HAP-1 (cell line): ENCODE results near the gene PBX1.

ENCODE experiments used
- DNase-seq, 2 experiments: peaks; one replicate each; pipeline ENCODE4 v3.0.0-alpha.2; 2016 to 2020; ENCODE audit warnings: low spot score in 2 of 2
- H3K27me3 ChIP-seq: fragments of 250-450 bp; sonication (Bioruptor Pico); 2 replicates; pipeline ENCODE4 v1.5.1; 2020; ENCODE audit warnings: low read depth, mild to moderate bottlenecking, moderate library complexity
- H3K36me3 ChIP-seq: fragments of 250-450 bp; sonication (Bioruptor Pico); replicated peaks from 2 replicates; pipeline ENCODE4 v1.5.1; 2020; ENCODE audit warnings: mild to moderate bottlenecking
- H3K4me1 ChIP-seq: fragments of 250-450 bp; sonication (Bioruptor Pico); 2 replicates; pipeline ENCODE4 v1.5.1; 2020; ENCODE audit warnings: mild to moderate bottlenecking
- H3K4me3 ChIP-seq: fragments of 250-450 bp; sonication (Bioruptor Pico); 2 replicates; pipeline ENCODE4 v1.5.1; 2020; ENCODE audit warnings: mild to moderate bottlenecking, moderate library complexity
- H3K9me3 ChIP-seq: fragments of 250-450 bp; sonication (Bioruptor Pico); 2 replicates; pipeline ENCODE4 v1.5.1; 2020; ENCODE audit warnings: mild to moderate bottlenecking, moderate library complexity
- in situ Hi-C: fragments of 300-500 bp; cut with MboI; formaldehyde crosslinking; loops from 3 replicates; pipeline ENCODE4 v1.14.3; 2020; ENCODE audit warnings: low sequenced_read_pairs, inconsistent platforms, mixed read lengths

The PBX1 gene

DNA sequence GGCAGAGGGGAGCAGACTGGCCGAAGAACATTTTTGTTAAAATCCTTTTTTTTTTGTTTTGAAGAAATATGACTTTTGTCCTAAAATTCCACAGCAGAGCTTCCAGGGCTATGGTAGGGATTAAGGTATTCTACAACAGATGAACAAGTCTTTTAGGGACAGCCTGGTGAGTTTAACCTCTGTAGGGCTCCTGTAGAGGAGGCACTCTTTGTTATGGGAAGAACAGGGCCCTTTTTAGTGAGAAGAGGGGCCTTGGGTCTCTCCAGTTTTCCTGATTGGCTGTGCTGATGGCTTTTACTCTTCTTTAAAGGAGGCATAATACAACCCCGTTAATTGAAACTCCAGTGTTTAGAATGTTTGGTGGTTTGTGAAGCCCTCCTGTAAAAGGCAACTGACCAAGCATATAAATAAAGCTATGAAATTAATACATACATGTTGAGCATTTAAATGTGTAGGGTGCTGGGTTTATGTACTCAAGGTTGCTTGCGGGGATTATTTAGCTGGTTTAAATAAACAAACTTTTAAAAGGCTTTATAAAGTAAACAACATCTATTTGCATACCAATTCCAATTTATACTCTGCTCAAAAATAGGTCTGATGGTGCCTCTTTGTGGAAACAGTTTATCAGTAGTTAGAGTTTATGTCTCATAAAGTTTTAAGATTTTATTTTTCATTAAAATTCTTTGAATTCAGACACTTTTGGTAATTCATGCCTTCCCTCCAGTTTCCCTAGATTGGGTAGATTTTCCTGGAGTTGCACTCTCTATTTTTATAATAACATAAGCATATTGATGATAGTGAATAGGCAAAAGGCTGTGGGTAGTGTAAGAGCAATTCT, 46.5 kb downstream of the PBX1 start:
- Histone ChIP-seq H3K9me3 (no peaks in the 10 kb centered on the region), H3K4me1 (peaks cover 23% of the 10 kb centered on the region), H3K36me3 (no peaks in the 10 kb centered on the region), H3K4me3 (no peak overlapping the region), H3K27me3 (no peaks in the 10 kb centered on the region)
- in situ Hi-C loops = no loop called here
- DNase-seq = no peak

DNA sequence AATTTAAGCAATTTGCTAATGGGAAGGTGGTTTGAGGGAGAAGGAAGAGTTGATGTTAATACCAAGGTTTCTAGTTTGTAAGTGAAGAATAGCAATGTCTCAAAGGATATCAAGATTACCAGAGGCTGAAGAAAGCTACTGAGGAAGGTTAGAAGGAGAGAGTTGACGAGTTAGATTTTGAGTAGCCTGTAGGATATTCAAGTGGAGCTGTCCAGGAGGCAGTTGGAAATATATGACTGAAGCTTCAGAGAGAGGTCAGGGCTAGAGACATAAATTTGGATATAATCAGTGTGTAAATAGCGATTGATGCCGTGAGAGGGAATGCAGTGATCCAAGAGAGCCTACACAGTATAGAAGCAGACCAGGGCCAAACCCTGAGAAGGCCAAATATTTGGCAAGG, 48.4 kb downstream of the PBX1 start:
- in situ Hi-C loops = no loop called here
- DNase-seq = no peak
- H3K4me1 ChIP-seq = peaks cover 24% of the 10 kb centered on the region

DNA sequence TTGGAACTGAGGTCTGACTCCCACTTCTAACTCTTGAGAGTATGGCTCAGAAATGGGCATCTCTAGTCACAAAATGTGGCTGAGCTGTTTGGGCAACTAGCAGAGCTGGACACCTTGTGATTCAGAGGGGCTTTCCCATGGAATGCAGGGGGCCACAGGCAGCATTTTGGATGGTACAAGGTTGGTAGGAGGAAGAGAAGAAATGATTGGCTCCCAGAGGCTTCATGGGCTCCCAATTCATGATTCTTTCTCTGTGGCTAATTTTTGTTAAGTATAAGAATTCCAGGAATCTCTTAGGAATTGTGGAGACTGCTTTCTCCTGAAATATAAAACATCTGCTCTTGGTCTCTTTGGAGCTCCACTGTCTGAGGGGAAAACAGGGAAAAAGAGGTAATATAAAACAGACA, 49.7 kb downstream of the PBX1 start:
- no peak for DNase-seq
- Histone ChIP-seq H3K9me3 (no peaks in the 10 kb centered on the region), H3K4me1 (peaks cover 26% of the 10 kb centered on the region), H3K27me3 (no peaks in the 10 kb centered on the region), H3K36me3 (no peaks in the 10 kb centered on the region), H3K4me3 (no peak overlapping the region)
- in situ Hi-C loops = no loop called here

More for the DNA sequence above, 48.4 kb downstream of the PBX1 start:
- no peak overlapping the region for H3K4me3 ChIP-seq
- H3K27me3 ChIP-seq = no peaks in the 10 kb centered on the region
- H3K9me3 ChIP-seq = no peaks in the 10 kb centered on the region
- no peaks in the 10 kb centered on the region for H3K36me3 ChIP-seq

DNA sequence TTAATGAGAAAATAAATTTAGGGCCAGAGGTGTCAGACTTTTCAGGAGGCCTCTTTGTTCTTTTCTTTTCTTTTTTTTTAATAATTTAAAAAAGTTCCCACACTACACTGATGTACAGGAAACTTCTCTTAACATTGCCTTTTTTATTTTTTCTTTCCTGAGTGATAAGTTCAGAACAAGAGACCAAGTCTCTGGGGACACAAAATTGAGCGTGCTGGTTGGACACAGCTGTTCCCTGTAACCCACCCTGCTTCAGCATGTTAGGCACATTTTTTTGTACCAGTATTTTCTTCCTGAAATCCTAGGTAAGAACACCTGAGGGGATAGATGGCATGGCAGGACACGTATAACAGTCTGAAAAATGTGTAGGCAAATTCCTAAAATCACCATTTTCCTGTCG, 50.1 kb downstream of the PBX1 start:
- no peaks in the 10 kb centered on the region for H3K9me3 ChIP-seq
- DNase-seq = no peak
- no peaks in the 10 kb centered on the region for H3K36me3 ChIP-seq
- H3K27me3 ChIP-seq = no peaks in the 10 kb centered on the region
- no peak overlapping the region for H3K4me3 ChIP-seq
- in situ Hi-C loops = no loop called here
- peaks cover 26% of the 10 kb centered on the region for H3K4me1 ChIP-seq

DNA sequence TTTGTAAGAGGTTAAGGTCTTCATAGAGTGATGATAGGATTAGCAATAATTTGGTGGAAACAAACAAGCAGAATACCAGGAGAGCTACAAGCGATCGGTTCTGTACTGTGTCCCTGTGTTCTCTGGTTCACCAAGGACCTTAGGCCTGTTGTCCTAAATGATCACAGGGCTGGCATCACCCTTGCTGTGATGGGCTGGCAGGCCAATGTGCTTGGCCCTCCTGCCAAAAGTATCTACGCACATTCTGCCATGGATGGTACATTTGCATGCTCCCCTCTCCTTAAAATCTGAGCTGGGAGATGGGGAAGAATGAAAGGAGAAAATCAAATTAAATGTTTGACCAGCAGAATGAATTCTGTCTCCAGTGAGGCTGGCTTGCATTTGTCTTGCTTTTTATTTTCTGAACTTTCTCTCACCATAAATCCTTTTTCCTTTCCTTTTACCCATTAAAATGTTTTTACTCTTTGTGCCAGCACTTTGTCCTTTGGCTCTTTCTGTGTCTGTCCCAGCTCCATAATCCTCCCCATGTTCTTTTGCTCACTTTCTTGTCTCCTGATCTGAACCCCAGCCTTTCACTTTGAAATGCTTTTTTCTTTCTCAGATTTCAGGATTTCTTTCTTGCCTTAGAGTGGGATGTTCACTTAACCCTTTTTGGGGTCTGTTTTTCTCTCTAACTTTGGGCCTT, 51.7 kb downstream of the PBX1 start:
- H3K4me1 ChIP-seq = peaks cover 23% of the 10 kb centered on the region
- in situ Hi-C loops = loop anchor here (10.0 kb wide), 1 partner anchor 174 kb away; no protein-coding TSS in a partner anchor
- H3K9me3 ChIP-seq = no peaks in the 10 kb centered on the region
- no peaks in the 10 kb centered on the region for H3K27me3 ChIP-seq
- H3K4me3 ChIP-seq = no peak overlapping the region
- no peak for DNase-seq
- no peaks in the 10 kb centered on the region for H3K36me3 ChIP-seq

DNA sequence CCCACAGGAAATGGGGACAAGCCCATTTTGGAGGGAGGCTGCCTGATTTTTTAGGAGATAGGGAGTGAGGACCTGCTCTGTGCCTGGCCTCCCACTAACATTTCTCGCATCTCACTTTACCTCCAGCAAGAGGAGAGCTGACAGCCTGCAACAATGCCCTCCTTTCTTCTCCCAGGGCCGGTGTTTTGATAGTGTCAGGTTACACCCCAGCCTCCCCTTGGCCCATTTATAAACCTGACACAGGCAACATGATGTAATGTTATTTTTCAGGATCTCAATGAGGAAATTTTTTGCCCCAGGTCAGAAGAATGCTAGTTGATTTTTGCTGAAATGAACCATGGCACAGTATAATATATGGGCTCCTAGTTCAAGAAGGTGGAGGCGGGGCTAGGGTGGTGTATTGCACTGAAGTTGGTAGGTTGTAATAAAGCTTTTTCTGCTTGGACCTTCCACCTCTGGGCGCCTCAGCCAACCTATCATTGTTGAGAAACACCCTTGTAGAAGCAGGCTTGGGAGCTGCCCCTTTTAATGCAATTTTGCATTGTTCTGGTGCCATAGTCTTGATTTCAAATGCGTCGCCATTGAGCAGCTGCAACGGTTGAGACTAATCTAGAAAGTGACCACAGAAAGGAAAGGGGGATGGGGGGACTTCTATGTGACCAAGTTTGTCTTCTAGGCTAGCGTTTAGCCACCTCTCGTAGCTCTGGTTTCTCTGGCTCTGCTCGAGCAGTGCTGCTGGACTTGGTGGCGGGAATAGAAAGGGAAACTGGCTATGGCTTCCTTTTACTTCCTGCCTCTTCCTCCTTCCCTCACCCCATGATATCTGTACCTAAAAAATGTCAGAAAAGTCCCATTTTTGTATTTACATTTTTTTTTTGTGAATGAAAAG, 53.0 kb downstream of the PBX1 start:
- Histone ChIP-seq H3K36me3 (no peaks in the 10 kb centered on the region), H3K27me3 (no peaks in the 10 kb centered on the region), H3K4me1 (peaks cover 23% of the 10 kb centered on the region), H3K9me3 (no peaks in the 10 kb centered on the region), H3K4me3 (peak overlapping the region; percentile 0; the same call in 1 of the 2 replicates)
- peak; percentile 87 to 91 for DNase-seq
- in situ Hi-C loops = loop anchor here (10.0 kb wide), 1 partner anchor 173 kb away; no protein-coding TSS in a partner anchor

DNA sequence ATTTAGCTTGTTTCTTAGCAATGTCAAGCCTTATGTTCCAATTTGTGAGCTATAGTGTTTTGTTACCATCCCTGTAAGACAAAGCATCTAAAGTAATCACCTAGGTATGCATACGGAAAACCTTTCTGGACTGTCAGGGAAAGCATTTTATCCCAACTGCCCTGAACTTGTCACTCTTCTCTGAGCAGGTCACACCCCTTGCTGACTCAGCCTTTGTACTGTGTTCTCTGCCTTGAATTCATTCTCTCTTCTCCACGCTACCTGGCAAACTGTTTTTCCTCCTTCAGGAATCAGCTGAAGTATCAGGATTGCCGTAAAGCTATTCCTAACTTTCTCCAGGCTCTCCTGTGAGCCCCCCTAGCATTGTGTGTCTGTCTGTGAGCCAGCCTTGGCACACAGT, 54.2 kb downstream of the PBX1 start:
- no peaks in the 10 kb centered on the region for H3K36me3 ChIP-seq
- DNase-seq = no peak
- H3K4me1 ChIP-seq = peaks cover 29% of the 10 kb centered on the region
- in situ Hi-C loops = loop anchor here (10.0 kb wide), 1 partner anchor 172 kb away; no protein-coding TSS in a partner anchor
- no peaks in the 10 kb centered on the region for H3K27me3 ChIP-seq
- no peak overlapping the region for H3K4me3 ChIP-seq
- no peaks in the 10 kb centered on the region for H3K9me3 ChIP-seq

DNA sequence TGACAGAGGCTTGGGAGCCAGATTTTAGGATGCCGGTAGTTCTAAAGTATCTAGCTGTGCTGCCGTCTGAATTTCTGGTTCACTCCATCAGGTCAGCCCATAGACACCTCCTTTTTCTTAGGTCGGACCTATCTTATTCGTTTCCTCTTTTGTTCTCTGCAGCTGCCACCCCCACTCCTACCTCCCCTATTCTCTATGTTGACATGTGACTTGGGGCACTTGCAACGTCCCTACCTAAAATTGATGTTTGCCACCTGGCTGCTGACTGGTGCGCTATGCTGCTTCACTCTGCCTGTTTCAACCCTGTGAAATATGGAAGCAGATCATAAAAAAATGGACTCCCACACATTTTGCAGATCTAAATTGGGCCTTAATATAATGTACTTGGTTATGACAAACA, 55.3 kb downstream of the PBX1 start:
- Histone ChIP-seq H3K27me3 (no peaks in the 10 kb centered on the region), H3K4me1 (peaks cover 29% of the 10 kb centered on the region), H3K4me3 (no peak overlapping the region), H3K36me3 (no peaks in the 10 kb centered on the region), H3K9me3 (no peaks in the 10 kb centered on the region)
- in situ Hi-C loops = loop anchor here (10.0 kb wide), 1 partner anchor 170 kb away; no protein-coding TSS in a partner anchor
- no peak for DNase-seq

DNA sequence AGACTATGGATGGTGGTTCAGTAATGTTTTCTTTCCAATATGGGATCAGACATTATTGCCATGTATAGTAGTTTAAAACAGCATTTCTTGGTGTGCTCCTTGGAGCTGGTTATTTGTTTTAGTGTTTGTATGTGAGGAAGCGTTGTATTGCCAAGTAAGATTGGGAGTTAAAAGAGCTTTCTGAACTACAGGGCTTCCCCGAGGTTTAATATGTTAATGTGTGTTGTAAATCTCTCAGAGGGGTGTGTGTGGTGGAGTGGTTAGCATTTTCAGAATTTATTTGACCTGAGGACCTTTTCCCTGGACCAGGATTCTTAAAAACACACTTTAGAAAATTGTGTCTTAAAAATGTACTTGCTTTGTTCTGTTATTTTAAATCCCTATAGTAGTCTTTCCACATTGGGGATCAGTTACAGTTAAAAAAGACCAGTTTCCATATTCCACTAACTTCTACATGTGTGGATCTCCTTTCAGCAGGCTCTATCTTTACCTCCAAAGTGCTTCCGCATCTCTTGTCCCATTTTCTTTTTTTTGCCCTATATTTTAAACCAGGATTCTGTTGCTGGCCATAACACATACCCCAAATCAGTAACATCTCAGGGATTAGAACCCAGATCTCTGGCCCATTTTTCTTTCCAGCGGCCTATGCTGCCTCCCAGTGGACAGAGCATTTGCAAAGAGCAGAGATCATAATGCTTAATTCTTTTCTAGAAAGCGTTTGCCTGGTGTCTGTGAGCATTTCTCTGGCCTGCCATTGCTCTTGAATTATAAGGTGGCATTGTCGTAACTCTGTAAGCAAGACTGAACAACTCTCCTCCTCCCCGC, 58.6 kb downstream of the PBX1 start:
- no peaks in the 10 kb centered on the region for H3K9me3 ChIP-seq
- H3K4me1 ChIP-seq = peaks cover 14% of the 10 kb centered on the region
- H3K4me3 ChIP-seq = no peak overlapping the region
- DNase-seq = peak; percentile 48 to 64
- in situ Hi-C loops = loop anchor here (5.0 to 10.0 kb wide), 2 partner anchors 35 to 167 kb away; no protein-coding TSS in a partner anchor
- H3K36me3 ChIP-seq = no peaks in the 10 kb centered on the region
- no peaks in the 10 kb centered on the region for H3K27me3 ChIP-seq

DNA sequence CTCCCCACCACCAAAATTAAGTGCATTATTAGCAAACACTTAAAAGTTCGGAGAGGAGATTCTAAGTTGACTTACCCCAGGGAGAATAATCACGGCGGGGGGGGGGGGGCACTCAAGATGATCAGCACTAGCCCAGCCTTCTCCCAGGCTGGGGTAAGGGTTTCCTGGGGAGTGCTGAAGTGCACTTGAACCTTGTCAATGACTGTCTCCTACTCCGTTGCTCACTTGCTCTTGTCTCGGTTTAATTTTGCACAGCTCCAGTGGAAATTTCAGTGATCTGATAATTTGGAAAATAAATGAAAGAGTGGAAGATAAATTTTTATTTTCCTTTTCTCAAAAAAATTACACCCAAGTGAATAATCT, 59.2 kb downstream of the PBX1 start:
- in situ Hi-C loops = loop anchor here (5.0 to 10.0 kb wide), 2 partner anchors 34 to 167 kb away; no protein-coding TSS in a partner anchor
- H3K4me3 ChIP-seq = no peak overlapping the region
- H3K4me1 ChIP-seq = peaks cover 9% of the 10 kb centered on the region
- no peaks in the 10 kb centered on the region for H3K36me3 ChIP-seq
- DNase-seq = no peak
- H3K27me3 ChIP-seq = no peaks in the 10 kb centered on the region
- H3K9me3 ChIP-seq = no peaks in the 10 kb centered on the region

DNA sequence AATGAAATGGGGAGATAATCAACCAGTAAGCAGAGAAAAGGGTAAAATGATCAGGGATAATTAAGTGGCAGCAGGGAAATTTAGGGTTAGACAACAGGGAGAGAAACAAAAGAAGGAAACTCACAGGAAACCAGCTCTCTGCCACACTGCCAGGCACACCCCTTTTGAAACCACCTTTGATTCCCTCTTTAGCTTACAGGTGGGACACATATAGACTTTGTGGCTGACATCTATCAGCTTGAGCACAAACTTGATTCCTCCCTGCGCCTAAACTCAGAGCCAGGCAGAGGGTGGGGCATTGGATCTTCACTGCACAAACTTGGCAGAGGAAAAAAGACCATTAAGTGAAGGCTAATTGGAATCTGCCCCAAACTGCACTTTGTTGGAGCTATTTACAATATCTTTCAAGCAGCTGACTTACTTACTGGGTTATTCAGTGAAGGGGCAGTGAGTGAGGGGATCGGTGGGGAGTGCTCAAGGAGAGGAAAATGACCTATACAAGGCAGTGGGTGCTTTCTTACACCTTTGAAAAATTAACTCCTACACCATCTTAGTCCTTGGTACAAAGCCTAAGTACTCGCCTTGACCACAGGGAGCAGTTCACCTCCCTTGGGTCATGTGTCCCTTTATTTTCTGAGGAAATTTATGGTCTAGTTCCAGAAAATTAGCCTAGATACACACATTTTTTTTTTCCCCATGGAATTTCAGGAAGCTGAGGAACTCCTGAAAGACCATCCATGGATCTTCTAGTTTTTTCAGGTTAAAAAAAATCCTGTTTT, 60.2 kb downstream of the PBX1 start:
- no peaks in the 10 kb centered on the region for H3K27me3 ChIP-seq
- DNase-seq = no peak
- no peaks in the 10 kb centered on the region for H3K36me3 ChIP-seq
- H3K9me3 ChIP-seq = no peaks in the 10 kb centered on the region
- H3K4me3 ChIP-seq = no peak overlapping the region
- H3K4me1 ChIP-seq = peaks cover 6% of the 10 kb centered on the region; the same call in 1 of the 2 replicates
- in situ Hi-C loops = loop anchor here (5.0 to 10.0 kb wide), 2 partner anchors 33 to 166 kb away; no protein-coding TSS in a partner anchor
